ENCODE measurements around the gene CDKN2D.

GRCh38 chr19:10593148-10593547 is 24.4 kb upstream of the CDKN2D start:
- TF ChIP-seq CTCF (IDR thresholded peaks at IDR 0.05; ENCODE audit: control extremely low read depth in 1 of 3, insufficient read depth in 1 of 3, low read depth in 1 of 3, low read length in 3 of 3), result no peak
- TF ChIP-seq POLR2A (IDR thresholded peaks at IDR 0.05; ENCODE audit: control extremely low read depth in 1 of 2, low read depth in 2 of 2, low read length in 2 of 2), result no peak
- no peak for TF ChIP-seq EP300 (IDR thresholded peaks at IDR 0.05; ENCODE audit: borderline replicate concordance in 1 of 2, low read depth in 2 of 2, low read length in 2 of 2)
- TF ChIP-seq POLR2AphosphoS5 (IDR thresholded peaks at IDR 0.05; ENCODE audit: low read depth, low read length), result no peak

Measured in H1 (cell line).